Fibroblast of lung (primary cell): ENCODE results near the gene LRRK1. TPM values are rescaled to one million over a fixed set of nuclear protein-coding genes. Genes with fewer than 3 reads are reported as not detected.

Source experiments
- DNase-seq, 2 donors: peaks; one replicate each; pipeline versions ENCODE4 v3.0.0 to v3.0.0-alpha.2; 2010; ENCODE audit warnings: low read depth in 2 of 2
- H2AFZ ChIP-seq: 2 replicates; pipeline ENCODE4 v1.5.1; 2012; ENCODE audit warnings: low read length, control low read depth, inconsistent platforms
- H3K27ac ChIP-seq: 2 replicates; pipeline ENCODE4 v1.5.1; 2011; ENCODE audit warnings: low read length, control low read depth; ENCODE audit not compliant: insufficient read depth
- H3K27me3 ChIP-seq: 2 replicates; pipeline ENCODE4 v1.5.1; 2011; ENCODE audit warnings: mild to moderate bottlenecking, low read length; ENCODE audit not compliant: control insufficient read depth, insufficient read depth
- H3K36me3 ChIP-seq: 2 replicates; pipeline ENCODE4 v1.5.1; 2011; ENCODE audit warnings: low read length; ENCODE audit not compliant: control insufficient read depth, insufficient read depth
- H3K4me1 ChIP-seq: 2 replicates; pipeline ENCODE4 v1.5.1; 2011; ENCODE audit warnings: low read length; ENCODE audit not compliant: control insufficient read depth, insufficient read depth; ENCODE audit errors: extremely low read depth
- H3K4me2 ChIP-seq: 2 replicates; pipeline ENCODE4 v1.5.1; 2011; ENCODE audit warnings: low read length, control low read depth; ENCODE audit not compliant: insufficient read depth; ENCODE audit errors: extremely low read depth
- H3K4me3 ChIP-seq, 4 experiments: fragments of 200-600 bp in 1 of 4; sonication (generic) in 1 of 4; replicated peaks in 1 of 4; 2 replicates each; pipeline ENCODE4 v1.5.1; 2011 to 2016; ENCODE audit warnings: low read length in 4 of 4, low read depth in 3 of 4, mild to moderate bottlenecking in 3 of 4, control low read depth in 2 of 4, inconsistent platforms in 1 of 4, mixed read lengths in 1 of 4; ENCODE audit not compliant: insufficient read depth in 1 of 4; ENCODE audit errors: control extremely low read depth in 1 of 4
- H3K79me2 ChIP-seq: 2 replicates; pipeline ENCODE4 v1.5.1; 2012; ENCODE audit warnings: mild to moderate bottlenecking, low read length, inconsistent platforms; ENCODE audit not compliant: control insufficient read depth, insufficient read depth
- H3K9ac ChIP-seq: 2 replicates; pipeline ENCODE4 v1.5.1; 2011; ENCODE audit warnings: mild to moderate bottlenecking, low read length, control low read depth; ENCODE audit not compliant: insufficient read depth
- H3K9me3 ChIP-seq: 2 replicates; pipeline ENCODE4 v1.5.1; 2012; ENCODE audit warnings: low read depth, low read length; ENCODE audit not compliant: control insufficient read depth, insufficient read depth
- H4K20me1 ChIP-seq: 2 replicates; pipeline ENCODE4 v1.5.1; 2011; ENCODE audit warnings: low read length; ENCODE audit not compliant: control insufficient read depth, insufficient read depth; ENCODE audit errors: extremely low read depth
- EZH2 ChIP-seq: IDR thresholded peaks from 2 replicates; pipeline ENCODE4 v1.5.1; 2012; ENCODE audit warnings: low read length, control low read depth, mild to moderate bottlenecking; ENCODE audit errors: missing control alignments
- polyA plus RNA-seq, 2 donors: library from polyadenylated mRNA; depleted of rRNA in 1 of 2; stranded (reverse) in 1 of 2; unstranded in 1 of 2; fragments of >200 nt; gene quantifications; 2 replicates each; pipeline ENCODE4 v1.2.1, GENCODE V29; 2011 to 2012; ENCODE audit warnings: missing spikeins in 1 of 2
- total RNA-seq: library from RNA; depleted of rRNA; stranded (reverse); fragments of >200 nt; gene quantifications from 2 replicates; pipeline ENCODE4 v1.2.1, GENCODE V29; 2014
- TF ChIP-seq, protein P1 (sequence below), 2 donors: IDR thresholded peaks in 1 of 2; conservative IDR thresholded peaks in 1 of 2; 1 replicate in 1 of 2; 2 replicates in 1 of 2; pipeline ENCODE4 v1.5.1; 2011 to 2012; ENCODE audit warnings: low read length in 2 of 2, control low read depth in 1 of 2, inconsistent platforms in 1 of 2, low read depth in 1 of 2, mild to moderate bottlenecking in 1 of 2

Gene LRRK1
- total and polyA plus RNA-seq, 2 donors (not counting 1 experiment from before 2014, with no cell fraction given), result 3.8 to 12.2 TPM

DNA sequence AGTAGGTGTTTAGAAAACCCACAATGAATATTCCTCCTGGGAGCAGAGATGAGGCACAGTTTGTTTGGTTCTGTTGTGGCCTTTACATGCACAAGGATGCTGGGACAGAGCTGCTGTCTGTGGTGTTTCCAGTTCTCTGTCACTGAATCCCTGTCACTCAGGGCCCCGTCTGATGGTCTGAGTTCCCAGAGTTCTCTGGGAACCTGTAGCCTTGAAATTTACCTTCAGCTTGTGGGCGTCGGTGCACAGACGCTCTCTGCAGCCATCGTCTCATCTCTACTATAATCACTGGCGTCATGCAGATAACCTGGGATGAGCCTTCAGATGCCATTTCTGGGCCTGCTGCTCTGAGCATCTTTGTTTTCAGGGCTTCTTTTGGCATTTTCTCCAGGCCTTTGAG is 81.9 kb downstream of the LRRK1 start:
- Histone ChIP-seq H3K27me3 (no peaks in the 10 kb centered on the region), H3K27ac (no peak overlapping the region), H2AFZ (no peak overlapping the region), H4K20me1 (no peaks in the 10 kb centered on the region), H3K4me2 (no peak overlapping the region), H3K79me2 (no peaks in the 10 kb centered on the region), H3K4me1 (peaks cover 2% of the 10 kb centered on the region), H3K9ac (no peak overlapping the region), H3K36me3 (no peaks in the 10 kb centered on the region), H3K9me3 (no peaks in the 10 kb centered on the region), H3K4me3 (no peak overlapping the region)
- no peak for TF ChIP-seq EZH2
- TF ChIP-seq, protein P1, sequence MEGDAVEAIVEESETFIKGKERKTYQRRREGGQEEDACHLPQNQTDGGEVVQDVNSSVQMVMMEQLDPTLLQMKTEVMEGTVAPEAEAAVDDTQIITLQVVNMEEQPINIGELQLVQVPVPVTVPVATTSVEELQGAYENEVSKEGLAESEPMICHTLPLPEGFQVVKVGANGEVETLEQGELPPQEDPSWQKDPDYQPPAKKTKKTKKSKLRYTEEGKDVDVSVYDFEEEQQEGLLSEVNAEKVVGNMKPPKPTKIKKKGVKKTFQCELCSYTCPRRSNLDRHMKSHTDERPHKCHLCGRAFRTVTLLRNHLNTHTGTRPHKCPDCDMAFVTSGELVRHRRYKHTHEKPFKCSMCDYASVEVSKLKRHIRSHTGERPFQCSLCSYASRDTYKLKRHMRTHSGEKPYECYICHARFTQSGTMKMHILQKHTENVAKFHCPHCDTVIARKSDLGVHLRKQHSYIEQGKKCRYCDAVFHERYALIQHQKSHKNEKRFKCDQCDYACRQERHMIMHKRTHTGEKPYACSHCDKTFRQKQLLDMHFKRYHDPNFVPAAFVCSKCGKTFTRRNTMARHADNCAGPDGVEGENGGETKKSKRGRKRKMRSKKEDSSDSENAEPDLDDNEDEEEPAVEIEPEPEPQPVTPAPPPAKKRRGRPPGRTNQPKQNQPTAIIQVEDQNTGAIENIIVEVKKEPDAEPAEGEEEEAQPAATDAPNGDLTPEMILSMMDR (conservative IDR thresholded peaks at IDR 0.05 in 1 of 2, IDR thresholded peaks at IDR 0.05 in 1 of 2; ENCODE audit: low read depth in 1 of 2, low read length in 2 of 2), result no peak
- DNase-seq, result no peak

DNA sequence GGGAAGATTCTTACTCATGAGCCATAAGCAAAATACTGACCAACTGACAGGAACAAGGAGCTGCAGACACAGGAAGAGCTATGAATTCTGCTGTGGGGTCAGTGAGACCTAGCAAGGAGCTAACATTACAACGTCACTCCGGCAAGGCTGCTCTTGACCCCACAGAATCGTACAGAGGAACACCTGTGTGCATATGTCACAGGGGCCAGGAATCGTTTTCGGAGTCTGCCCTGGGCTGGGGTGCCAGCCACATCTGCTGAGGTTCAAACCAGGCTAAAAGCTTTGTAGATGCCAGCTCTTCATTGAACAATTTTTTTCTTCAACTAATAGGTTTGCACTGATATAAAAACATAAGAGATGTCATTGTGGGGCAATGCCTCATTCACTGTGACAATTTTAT is 82.6 kb downstream of the LRRK1 start:
- H3K4me1 ChIP-seq, result peaks cover 4% of the 10 kb centered on the region
- H3K9ac ChIP-seq, result no peak overlapping the region
- no peak for DNase-seq
- H4K20me1 ChIP-seq, result no peaks in the 10 kb centered on the region
- H3K9me3 ChIP-seq, result no peaks in the 10 kb centered on the region
- H3K27ac ChIP-seq, result no peak overlapping the region
- H3K79me2 ChIP-seq, result no peaks in the 10 kb centered on the region
- H3K36me3 ChIP-seq, result no peaks in the 10 kb centered on the region
- H3K4me3 ChIP-seq, result no peak overlapping the region
- H2AFZ ChIP-seq, result no peak overlapping the region
- H3K27me3 ChIP-seq, result no peaks in the 10 kb centered on the region
- H3K4me2 ChIP-seq, result no peak overlapping the region
- no peak for TF ChIP-seq EZH2
- TF ChIP-seq, protein P1 (conservative IDR thresholded peaks at IDR 0.05 in 1 of 2, IDR thresholded peaks at IDR 0.05 in 1 of 2; ENCODE audit: low read depth in 1 of 2, low read length in 2 of 2), result no peak

DNA sequence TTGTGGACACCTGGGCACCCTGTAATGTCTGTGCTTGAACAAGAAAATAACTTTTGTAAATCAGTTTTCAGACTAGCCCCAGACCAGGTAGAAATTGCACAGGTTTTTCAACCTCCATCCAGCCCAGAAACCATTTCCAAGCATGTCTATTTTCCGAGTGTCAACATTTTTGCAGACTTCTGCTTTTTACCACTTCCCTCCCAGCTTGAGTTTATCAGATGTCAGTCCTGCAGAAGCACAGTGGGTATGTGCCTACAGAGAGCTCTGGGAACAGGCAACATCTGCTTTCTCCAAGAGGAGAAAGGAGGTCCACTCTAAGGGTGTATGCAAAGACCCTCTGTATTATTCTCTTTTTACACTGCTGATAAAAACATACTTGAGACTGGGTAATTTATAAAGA is 83.9 kb downstream of the LRRK1 start:
- TF ChIP-seq, protein P1 (conservative IDR thresholded peaks at IDR 0.05 in 1 of 2, IDR thresholded peaks at IDR 0.05 in 1 of 2; ENCODE audit: low read depth in 1 of 2, low read length in 2 of 2), result no peak
- no peak for TF ChIP-seq EZH2
- Histone ChIP-seq H3K27me3 (no peaks in the 10 kb centered on the region), H2AFZ (no peak overlapping the region)

More for the DNA sequence above, 83.9 kb downstream of the LRRK1 start:
- no peak for DNase-seq
- Histone ChIP-seq H4K20me1 (no peaks in the 10 kb centered on the region), H3K4me3 (no peak overlapping the region), H3K27ac (no peak overlapping the region), H3K4me1 (peaks cover 2% of the 10 kb centered on the region), H3K79me2 (no peaks in the 10 kb centered on the region), H3K9me3 (no peaks in the 10 kb centered on the region), H3K36me3 (no peaks in the 10 kb centered on the region), H3K9ac (no peak overlapping the region), H3K4me2 (no peak overlapping the region)
